ENCODE data around the gene CTPS2. TPM values are rescaled to one million over a fixed set of nuclear protein-coding genes. Genes with fewer than 3 reads are reported as not detected.
A peak's percentile ranks its signal among the peaks of the same experiment; 100 is the strongest.
"Not testable (repeated sequence)": the region's sequence is repeated elsewhere in the genome, so short reads cannot be mapped to it uniquely, and the experiment has no call there.

CTPS2 gene, protein sequence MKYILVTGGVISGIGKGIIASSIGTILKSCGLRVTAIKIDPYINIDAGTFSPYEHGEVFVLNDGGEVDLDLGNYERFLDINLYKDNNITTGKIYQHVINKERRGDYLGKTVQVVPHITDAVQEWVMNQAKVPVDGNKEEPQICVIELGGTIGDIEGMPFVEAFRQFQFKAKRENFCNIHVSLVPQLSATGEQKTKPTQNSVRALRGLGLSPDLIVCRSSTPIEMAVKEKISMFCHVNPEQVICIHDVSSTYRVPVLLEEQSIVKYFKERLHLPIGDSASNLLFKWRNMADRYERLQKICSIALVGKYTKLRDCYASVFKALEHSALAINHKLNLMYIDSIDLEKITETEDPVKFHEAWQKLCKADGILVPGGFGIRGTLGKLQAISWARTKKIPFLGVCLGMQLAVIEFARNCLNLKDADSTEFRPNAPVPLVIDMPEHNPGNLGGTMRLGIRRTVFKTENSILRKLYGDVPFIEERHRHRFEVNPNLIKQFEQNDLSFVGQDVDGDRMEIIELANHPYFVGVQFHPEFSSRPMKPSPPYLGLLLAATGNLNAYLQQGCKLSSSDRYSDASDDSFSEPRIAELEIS
- total RNA-seq (1 to 10 TPM; 5.2 to 6.7 (median 5.7) TPM), total RNA-seq (1.4 to 18.1 (median 8.5) reads per million in 29 experiments)
- total RNA-seq (2013), result 8.1 TPM

DNA sequence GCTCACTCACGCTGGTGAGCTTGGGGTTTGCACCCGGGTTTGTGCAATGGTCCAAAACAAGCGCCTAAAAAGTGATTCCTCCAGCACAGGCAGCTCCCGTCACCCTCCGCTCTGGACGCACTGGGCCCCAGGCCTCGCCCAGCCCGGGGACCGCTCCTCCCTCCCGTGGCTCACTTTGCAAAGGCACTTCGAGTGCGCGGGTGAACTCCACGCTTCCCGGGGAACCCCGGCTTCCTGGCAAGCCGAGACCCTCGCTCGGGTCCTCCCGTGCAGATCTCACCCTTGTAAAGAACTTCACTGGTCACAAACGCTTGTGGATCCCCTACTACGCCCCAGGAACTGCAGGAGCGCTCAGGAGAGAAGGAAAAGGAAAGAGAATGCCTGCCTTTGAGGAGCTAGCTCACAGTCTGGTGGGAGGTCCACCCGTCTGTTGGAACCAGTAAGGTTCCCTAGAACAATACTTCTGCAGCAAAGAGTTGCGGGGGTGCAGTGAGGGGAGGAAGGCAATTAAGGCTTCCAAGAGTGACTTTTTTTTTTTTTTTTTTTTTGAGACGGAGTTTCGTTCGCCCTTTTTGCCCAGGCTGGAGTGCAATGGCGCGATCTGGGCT is at the start of gene CTPS2:
Gene CTPS2 (minus strand): TSS at position 122 of the 608 bp plus-strand sequence. CDS start 9,767 bp downstream, outside the sequence.
- Histone ChIP-seq H3K4me1 (ENCODE audit: control insufficient read depth in 1 of 2, extremely low read depth in 1 of 2, insufficient read depth in 2 of 2, low read length in 2 of 2) (peaks cover 0 to 19% of the 10 kb centered on the region in 2 experiments), H3K27me3 (replicated peaks in 1 of 2; ENCODE audit: control insufficient read depth in 2 of 2, extremely low read depth in 1 of 2, insufficient read depth in 2 of 2, low read length in 1 of 2) (no peaks in the 10 kb centered on the region), H3K27ac (ENCODE audit: low read length) (peak within 1 kb of the TSS; percentile 52), H3K4me3 (ENCODE audit: control insufficient read depth in 1 of 2, extremely low read depth in 1 of 2, low read length in 1 of 2) (peak within 1 kb of the TSS; percentile 68 to 71), H3K36me3 (ENCODE audit: control insufficient read depth in 2 of 2, extremely low read depth in 1 of 2, insufficient read depth in 1 of 2, low read length in 1 of 2) (no peaks in the 10 kb centered on the region), H3K9me3 (no peaks in the 10 kb centered on the region)
- Mint-ChIP-seq H3K27me3 (peaks cover 0 to 24% of the 10 kb centered on the region in 2 donors), H3K4me1 (peaks cover 11 to 22% (median 13%) of the 10 kb centered on the region in 3 donors), H3K36me3 (no peaks in the 10 kb centered on the region), H3K27ac (peak within 1 kb of the TSS; percentile 73 to 88), H3K9me3 (no peaks in the 10 kb centered on the region), H3K4me3 (peak within 1 kb of the TSS; percentile 84 to 89 (median 85))
- ChIA-PET POLR2A (interaction anchor here in 1 of 2 donors (0.6 kb wide), 1 partner anchor 85 kb away, joined by 3 read pairs; no protein-coding TSS in a partner anchor), CTCF (no interaction called here)
- DNase-seq (peak in 32 of 35 experiments; percentile 12 to 55 (median 27)), ATAC-seq (replicated peaks in 1 of 4) (peak; percentile 80 to 86 (median 84))
- 10% methylated on average over 17 of the region's 30 CpGs for WGBS (ENCODE audit: insufficient coverage)

DNA sequence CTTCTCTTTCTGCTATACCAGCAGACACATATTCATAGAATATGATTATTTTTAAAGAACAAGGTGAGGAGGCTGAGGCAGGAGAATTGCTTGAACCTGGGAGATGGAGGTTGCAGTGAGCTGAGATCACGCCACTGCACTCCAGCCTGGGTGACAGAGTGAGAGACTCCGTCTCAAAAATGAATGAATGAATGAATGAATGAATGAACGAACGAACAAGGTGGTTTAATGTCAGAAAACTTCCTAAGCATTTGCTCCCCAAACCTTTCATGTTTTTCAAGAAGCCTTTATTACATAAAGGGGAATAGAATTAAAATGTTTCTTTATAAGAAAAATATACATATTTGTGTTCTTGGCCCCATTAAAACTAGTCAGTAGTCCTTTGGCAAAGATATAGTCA is 49.0 kb upstream of the CTPS2 start:
- H3K27me3 ChIP-seq (replicated peaks in 1 of 2; ENCODE audit: control insufficient read depth in 2 of 2, extremely low read depth in 1 of 2, insufficient read depth in 2 of 2, low read length in 1 of 2); H3K4me1 ChIP-seq (ENCODE audit: control insufficient read depth in 1 of 2, extremely low read depth in 1 of 2, insufficient read depth in 2 of 2, low read length in 2 of 2); DNase-seq; CTCF ChIA-PET; H3K4me3 ChIP-seq (ENCODE audit: control insufficient read depth in 1 of 2, extremely low read depth in 1 of 2, low read length in 1 of 2); H3K9me3 Mint-ChIP-seq; H3K9me3 ChIP-seq; ATAC-seq (replicated peaks in 1 of 4); H3K27ac Mint-ChIP-seq; H3K36me3 Mint-ChIP-seq; H3K27ac ChIP-seq (ENCODE audit: low read length); H3K27me3 Mint-ChIP-seq; H3K4me3 Mint-ChIP-seq; H3K4me1 Mint-ChIP-seq: not testable (repeated sequence)
- POLR2A ChIA-PET, result interaction anchor here in 1 of 2 donors (0.8 kb wide), 1 partner anchor 9 kb away, joined by 3 read pairs; no protein-coding TSS in a partner anchor
- peaks cover 2 to 14% of the 10 kb centered on the region in 2 donors for H3K36me3 ChIP-seq (ENCODE audit: control insufficient read depth in 2 of 2, extremely low read depth in 1 of 2, insufficient read depth in 1 of 2, low read length in 1 of 2)
- WGBS (ENCODE audit: insufficient coverage), result no CpG with 5 or more reads among the region's 4 CpGs

DNA sequence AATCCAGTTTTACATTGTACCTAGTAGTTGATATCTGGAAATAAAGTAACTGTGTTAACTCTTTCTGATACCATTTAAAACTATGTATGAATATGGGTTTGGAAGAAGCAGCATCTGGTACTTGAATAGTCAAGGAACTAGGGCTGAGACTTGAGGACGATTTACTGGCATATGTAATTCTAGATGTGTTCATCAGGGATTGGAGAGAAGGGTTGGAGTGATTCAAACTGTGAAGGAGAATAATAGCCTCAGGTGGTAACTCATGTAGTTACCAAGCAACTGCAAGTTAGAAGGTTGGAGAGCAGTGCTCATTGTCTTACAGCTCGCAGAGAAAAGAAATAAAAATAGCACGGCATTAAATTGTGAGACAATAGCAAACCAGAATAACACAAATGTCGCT is 44.3 kb upstream of the CTPS2 start:
- ATAC-seq (replicated peaks in 1 of 4) (no peak), DNase-seq (no peak)
- WGBS (ENCODE audit: insufficient coverage), result 100% methylated on average over 1 of the region's 4 CpGs
- H3K27ac Mint-ChIP-seq, result no peak overlapping the region
- H3K36me3 Mint-ChIP-seq, result peaks cover 26% of the 10 kb centered on the region
- Histone ChIP-seq H3K27me3 (replicated peaks in 1 of 2; ENCODE audit: control insufficient read depth in 2 of 2, extremely low read depth in 1 of 2, insufficient read depth in 2 of 2, low read length in 1 of 2) (no peaks in the 10 kb centered on the region), H3K27ac (ENCODE audit: low read length) (no peak overlapping the region), H3K4me3 (ENCODE audit: control insufficient read depth in 1 of 2, extremely low read depth in 1 of 2, low read length in 1 of 2) (no peak overlapping the region), H3K4me1 (ENCODE audit: control insufficient read depth in 1 of 2, extremely low read depth in 1 of 2, insufficient read depth in 2 of 2, low read length in 2 of 2) (no peaks in the 10 kb centered on the region), H3K36me3 (ENCODE audit: control insufficient read depth in 2 of 2, extremely low read depth in 1 of 2, insufficient read depth in 1 of 2, low read length in 1 of 2) (peaks cover 10 to 20% of the 10 kb centered on the region in 2 donors), H3K9me3 (no peaks in the 10 kb centered on the region)
- H3K4me3 Mint-ChIP-seq, result no peak overlapping the region
- no peaks in the 10 kb centered on the region for H3K27me3 Mint-ChIP-seq
- ChIA-PET POLR2A (interaction anchor here in 1 of 2 donors (0.9 kb wide), 1 partner anchor 22 kb away, joined by 11 read pairs; no protein-coding TSS in a partner anchor), CTCF (no interaction called here)
- no peaks in the 10 kb centered on the region for H3K9me3 Mint-ChIP-seq
- no peaks in the 10 kb centered on the region for H3K4me1 Mint-ChIP-seq

DNA sequence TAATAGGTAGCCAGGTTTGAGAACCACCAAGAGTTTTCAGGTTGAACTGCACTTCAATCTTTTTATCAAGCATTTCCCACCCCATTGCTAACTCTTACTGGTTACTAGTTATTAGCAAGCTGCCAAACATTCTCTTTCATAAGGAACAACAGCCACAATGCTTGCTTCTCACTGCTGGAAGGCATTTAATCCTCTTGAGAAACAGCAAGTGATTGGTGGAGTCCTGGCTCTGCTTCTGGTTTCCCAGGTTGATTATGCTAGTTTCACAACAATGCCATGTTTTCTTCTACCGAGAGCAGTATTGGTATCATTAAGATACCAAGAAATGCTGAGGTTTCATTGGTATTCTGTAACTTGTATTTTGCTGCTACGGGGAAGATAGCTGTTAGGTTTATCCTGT is 41.5 kb upstream of the CTPS2 start:
- no CpG with 5 or more reads among the region's 2 CpGs for WGBS (ENCODE audit: insufficient coverage)
- no peaks in the 10 kb centered on the region for H3K4me1 Mint-ChIP-seq
- CTCF ChIA-PET, result no interaction called here

DNA sequence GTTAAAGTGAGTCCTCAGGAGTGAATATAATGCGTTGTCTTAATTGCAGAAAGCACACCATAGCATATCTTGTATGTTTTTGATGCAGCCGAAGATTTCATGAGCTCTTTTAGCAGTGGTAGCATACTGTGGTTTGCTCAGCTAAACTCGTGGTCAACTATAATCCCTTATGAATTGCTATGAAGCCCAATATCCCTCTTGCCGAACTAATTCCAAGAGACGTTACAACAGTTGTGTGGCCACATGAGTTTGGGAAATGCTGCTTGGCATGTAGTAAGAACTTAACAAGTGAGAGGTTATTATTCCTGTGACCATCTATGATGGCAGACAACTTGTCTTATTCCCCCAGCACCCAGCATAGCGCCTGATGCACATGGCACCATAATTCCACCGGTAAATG is 37.7 kb upstream of the CTPS2 start:
- peaks cover 24% of the 10 kb centered on the region for H3K36me3 Mint-ChIP-seq

More for the DNA sequence above, 41.5 kb upstream of the CTPS2 start:
- Histone ChIP-seq H3K9me3 (no peaks in the 10 kb centered on the region), H3K4me3 (ENCODE audit: control insufficient read depth in 1 of 2, extremely low read depth in 1 of 2, low read length in 1 of 2) (no peak overlapping the region), H3K27ac (ENCODE audit: low read length) (no peak overlapping the region), H3K4me1 (ENCODE audit: control insufficient read depth in 1 of 2, extremely low read depth in 1 of 2, insufficient read depth in 2 of 2, low read length in 2 of 2) (no peaks in the 10 kb centered on the region), H3K36me3 (ENCODE audit: control insufficient read depth in 2 of 2, extremely low read depth in 1 of 2, insufficient read depth in 1 of 2, low read length in 1 of 2) (peaks cover 17 to 18% of the 10 kb centered on the region in 2 donors), H3K27me3 (replicated peaks in 1 of 2; ENCODE audit: control insufficient read depth in 2 of 2, extremely low read depth in 1 of 2, insufficient read depth in 2 of 2, low read length in 1 of 2) (no peaks in the 10 kb centered on the region)
- DNase-seq, result no peak
- H3K4me3 Mint-ChIP-seq, result no peak overlapping the region
- H3K9me3 Mint-ChIP-seq, result no peaks in the 10 kb centered on the region
- H3K36me3 Mint-ChIP-seq, result peaks cover 34% of the 10 kb centered on the region
- POLR2A ChIA-PET, result no interaction called here
- H3K27ac Mint-ChIP-seq, result no peak overlapping the region
- no peaks in the 10 kb centered on the region for H3K27me3 Mint-ChIP-seq
- no peak for ATAC-seq (replicated peaks in 1 of 4)

DNA sequence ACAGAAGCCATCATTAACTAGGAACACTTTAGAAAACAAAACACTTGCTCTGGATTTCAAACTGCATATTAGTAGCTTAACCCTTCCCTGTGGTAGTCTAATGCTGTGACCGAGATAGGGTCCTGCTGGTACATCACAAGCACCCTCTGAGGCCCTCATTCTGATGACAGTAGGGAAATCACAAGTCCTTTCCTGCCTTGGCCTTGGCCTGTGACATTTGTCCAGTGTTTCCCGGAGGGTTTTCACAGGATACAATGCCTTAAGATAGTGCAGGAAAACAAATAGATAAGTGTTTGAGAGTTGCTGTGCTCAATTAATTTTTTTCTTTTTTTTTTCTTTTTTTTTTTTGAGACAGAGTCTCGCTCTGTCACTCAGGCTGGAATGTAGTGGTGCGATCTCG is 36.0 kb upstream of the CTPS2 start:
- no peak overlapping the region for H3K4me3 Mint-ChIP-seq
- H3K27me3 Mint-ChIP-seq, result no peaks in the 10 kb centered on the region
- H3K36me3 ChIP-seq (ENCODE audit: control insufficient read depth in 2 of 2, extremely low read depth in 1 of 2, insufficient read depth in 1 of 2, low read length in 1 of 2), result peaks cover 15 to 27% of the 10 kb centered on the region in 2 donors
- no peak overlapping the region for H3K27ac Mint-ChIP-seq
- no peaks in the 10 kb centered on the region for H3K9me3 Mint-ChIP-seq
- peaks cover 23% of the 10 kb centered on the region for H3K36me3 Mint-ChIP-seq
- H3K9me3 ChIP-seq, result no peaks in the 10 kb centered on the region
- no peak for ATAC-seq (replicated peaks in 1 of 4)
- CTCF ChIA-PET, result no interaction called here
- POLR2A ChIA-PET, result no interaction called here
- DNase-seq, result no peak
- no peaks in the 10 kb centered on the region for H3K4me1 ChIP-seq (ENCODE audit: control insufficient read depth in 1 of 2, extremely low read depth in 1 of 2, insufficient read depth in 2 of 2, low read length in 2 of 2)
- no peaks in the 10 kb centered on the region for H3K4me1 Mint-ChIP-seq
- no peak overlapping the region for H3K4me3 ChIP-seq (ENCODE audit: control insufficient read depth in 1 of 2, extremely low read depth in 1 of 2, low read length in 1 of 2)
- no peaks in the 10 kb centered on the region for H3K27me3 ChIP-seq (replicated peaks in 1 of 2; ENCODE audit: control insufficient read depth in 2 of 2, extremely low read depth in 1 of 2, insufficient read depth in 2 of 2, low read length in 1 of 2)
- WGBS (ENCODE audit: insufficient coverage), result no CpG with 5 or more reads among the region's 5 CpGs
- no peak overlapping the region for H3K27ac ChIP-seq (ENCODE audit: low read length)

More for the DNA sequence above, 37.7 kb upstream of the CTPS2 start:
- WGBS (ENCODE audit: insufficient coverage), result 100% methylated on average over 1 of the region's 7 CpGs
- ChIA-PET CTCF (interaction anchor here in 1 of 2 donors (0.7 kb wide), 1 partner anchor 708 kb away, joined by 4 read pairs; no protein-coding TSS in a partner anchor), POLR2A (interaction anchor here in 1 of 2 donors (0.6 kb wide), 2 partner anchors 9 to 69 kb away, joined by 3 to 5 read pairs; no protein-coding TSS in a partner anchor)
- H3K27ac ChIP-seq (ENCODE audit: low read length), result no peak overlapping the region
- ATAC-seq (replicated peaks in 1 of 4) (no peak), DNase-seq (no peak)
- H3K4me3 ChIP-seq (ENCODE audit: control insufficient read depth in 1 of 2, extremely low read depth in 1 of 2, low read length in 1 of 2), result no peak overlapping the region
- no peaks in the 10 kb centered on the region for H3K4me1 ChIP-seq (ENCODE audit: control insufficient read depth in 1 of 2, extremely low read depth in 1 of 2, insufficient read depth in 2 of 2, low read length in 2 of 2)
- no peaks in the 10 kb centered on the region for H3K9me3 ChIP-seq
- H3K27me3 ChIP-seq (replicated peaks in 1 of 2; ENCODE audit: control insufficient read depth in 2 of 2, extremely low read depth in 1 of 2, insufficient read depth in 2 of 2, low read length in 1 of 2), result no peaks in the 10 kb centered on the region
- Mint-ChIP-seq H3K27ac (no peak overlapping the region), H3K9me3 (no peaks in the 10 kb centered on the region), H3K4me1 (no peaks in the 10 kb centered on the region), H3K27me3 (no peaks in the 10 kb centered on the region), H3K4me3 (no peak overlapping the region)
- H3K36me3 ChIP-seq (ENCODE audit: control insufficient read depth in 2 of 2, extremely low read depth in 1 of 2, insufficient read depth in 1 of 2, low read length in 1 of 2), result peaks cover 14 to 22% of the 10 kb centered on the region in 2 donors

Data from T-cell (primary cell).